Gastroesophageal sphincter (tissue), 3 donors: ENCODE measurements around the gene EIF4EBP2.

ENCODE experiments used
- EP300 ChIP-seq: sonication (generic); formaldehyde crosslinking; IDR thresholded peaks from one replicate; pipeline ENCODE4 v1.6.1; 2017; ENCODE audit warnings: antibody characterized with exemption, mild to moderate bottlenecking
- POLR2A ChIP-seq, 2 donors: fragments of 450-650 bp; IDR thresholded peaks; one replicate each; pipeline ENCODE4 v1.6.1; 2017; ENCODE audit warnings: antibody characterized with exemption in 2 of 2, mild to moderate bottlenecking in 2 of 2, moderate library complexity in 1 of 2
- TF ChIP-seq, protein P1 (sequence below), 4 experiments: fragments of 200-600 bp in 2 of 4; fragments of 450-650 bp in 2 of 4; sonication (generic) in 1 of 4; IDR thresholded peaks; one replicate each; pipeline ENCODE4 v1.5.1; 2017 to 2019; ENCODE audit warnings: antibody characterized with exemption in 4 of 4, mild to moderate bottlenecking in 2 of 4, moderate library complexity in 2 of 4

DNA sequence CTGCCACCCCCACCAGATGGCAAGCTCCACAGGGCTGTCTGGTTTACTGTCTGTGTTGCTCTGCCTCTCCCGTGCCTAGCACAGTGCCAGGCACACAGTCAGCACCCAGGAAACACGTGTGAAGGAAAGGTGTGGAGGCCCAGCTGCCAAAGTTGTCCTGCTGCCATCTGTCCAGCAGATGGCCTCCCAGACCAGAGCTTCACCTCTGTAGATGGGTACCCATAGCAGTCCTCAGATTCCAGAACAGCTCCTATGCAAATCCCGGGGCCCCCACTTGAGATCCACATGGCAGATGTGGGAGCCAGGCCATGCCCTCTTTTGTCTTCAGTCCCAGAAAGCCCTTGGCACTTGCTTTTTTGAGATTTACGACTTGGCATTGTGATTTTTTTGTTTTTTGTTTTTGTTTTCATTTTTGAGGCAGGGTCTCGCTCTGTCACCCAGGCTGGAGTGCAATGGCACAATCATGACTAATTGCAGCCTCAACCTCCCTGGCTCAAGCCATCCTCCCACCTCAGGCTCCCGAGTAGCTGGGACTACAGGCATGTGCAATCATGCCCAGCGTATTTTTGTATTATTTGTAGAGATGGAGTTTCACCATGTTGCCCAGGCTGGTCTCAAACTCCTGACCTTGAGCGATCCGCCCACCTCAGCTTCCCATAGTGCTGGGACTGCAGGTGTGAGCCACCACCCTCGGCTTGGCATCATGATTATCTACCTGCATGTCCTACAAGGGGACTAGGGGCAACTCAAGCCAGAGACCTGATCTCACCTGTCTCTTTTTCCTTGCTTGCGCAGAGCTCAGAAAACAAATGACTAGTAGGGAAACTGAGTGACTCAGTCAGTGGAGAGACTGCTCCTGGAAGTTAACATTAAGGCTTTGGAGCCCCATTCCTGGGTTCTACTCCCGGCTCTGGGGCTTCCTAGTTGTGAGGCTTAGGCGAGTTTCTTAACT is 57.7 kb downstream of the EIF4EBP2 start:
- TF ChIP-seq, protein P1, sequence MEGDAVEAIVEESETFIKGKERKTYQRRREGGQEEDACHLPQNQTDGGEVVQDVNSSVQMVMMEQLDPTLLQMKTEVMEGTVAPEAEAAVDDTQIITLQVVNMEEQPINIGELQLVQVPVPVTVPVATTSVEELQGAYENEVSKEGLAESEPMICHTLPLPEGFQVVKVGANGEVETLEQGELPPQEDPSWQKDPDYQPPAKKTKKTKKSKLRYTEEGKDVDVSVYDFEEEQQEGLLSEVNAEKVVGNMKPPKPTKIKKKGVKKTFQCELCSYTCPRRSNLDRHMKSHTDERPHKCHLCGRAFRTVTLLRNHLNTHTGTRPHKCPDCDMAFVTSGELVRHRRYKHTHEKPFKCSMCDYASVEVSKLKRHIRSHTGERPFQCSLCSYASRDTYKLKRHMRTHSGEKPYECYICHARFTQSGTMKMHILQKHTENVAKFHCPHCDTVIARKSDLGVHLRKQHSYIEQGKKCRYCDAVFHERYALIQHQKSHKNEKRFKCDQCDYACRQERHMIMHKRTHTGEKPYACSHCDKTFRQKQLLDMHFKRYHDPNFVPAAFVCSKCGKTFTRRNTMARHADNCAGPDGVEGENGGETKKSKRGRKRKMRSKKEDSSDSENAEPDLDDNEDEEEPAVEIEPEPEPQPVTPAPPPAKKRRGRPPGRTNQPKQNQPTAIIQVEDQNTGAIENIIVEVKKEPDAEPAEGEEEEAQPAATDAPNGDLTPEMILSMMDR (IDR thresholded peaks at IDR 0.05) = peak in 3 of 4 experiments; percentile 88 to 93 (median 88)
- TF ChIP-seq POLR2A (IDR thresholded peaks at IDR 0.05) = no peak
- TF ChIP-seq EP300 = no peak
